ENCODE results near the gene DMKN.

The DMKN gene

GRCh38 chr19:35549174-35549788, 35.8 kb upstream of the DMKN start:
- Histone ChIP-seq H3K27me3 (ENCODE audit: insufficient read depth, poor library complexity, severe bottlenecking) (no peaks in the 10 kb centered on the region), H3K27ac (replicated peaks) (no peak overlapping the region), H3K4me3 (replicated peaks; ENCODE audit: insufficient read depth, low read length) (no peak overlapping the region)
- TF ChIP-seq, protein P1, sequence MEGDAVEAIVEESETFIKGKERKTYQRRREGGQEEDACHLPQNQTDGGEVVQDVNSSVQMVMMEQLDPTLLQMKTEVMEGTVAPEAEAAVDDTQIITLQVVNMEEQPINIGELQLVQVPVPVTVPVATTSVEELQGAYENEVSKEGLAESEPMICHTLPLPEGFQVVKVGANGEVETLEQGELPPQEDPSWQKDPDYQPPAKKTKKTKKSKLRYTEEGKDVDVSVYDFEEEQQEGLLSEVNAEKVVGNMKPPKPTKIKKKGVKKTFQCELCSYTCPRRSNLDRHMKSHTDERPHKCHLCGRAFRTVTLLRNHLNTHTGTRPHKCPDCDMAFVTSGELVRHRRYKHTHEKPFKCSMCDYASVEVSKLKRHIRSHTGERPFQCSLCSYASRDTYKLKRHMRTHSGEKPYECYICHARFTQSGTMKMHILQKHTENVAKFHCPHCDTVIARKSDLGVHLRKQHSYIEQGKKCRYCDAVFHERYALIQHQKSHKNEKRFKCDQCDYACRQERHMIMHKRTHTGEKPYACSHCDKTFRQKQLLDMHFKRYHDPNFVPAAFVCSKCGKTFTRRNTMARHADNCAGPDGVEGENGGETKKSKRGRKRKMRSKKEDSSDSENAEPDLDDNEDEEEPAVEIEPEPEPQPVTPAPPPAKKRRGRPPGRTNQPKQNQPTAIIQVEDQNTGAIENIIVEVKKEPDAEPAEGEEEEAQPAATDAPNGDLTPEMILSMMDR (IDR thresholded peaks at IDR 0.05; ENCODE audit: insufficient read depth, low read length), result peak; percentile 64
- TF ChIP-seq, protein P2, sequence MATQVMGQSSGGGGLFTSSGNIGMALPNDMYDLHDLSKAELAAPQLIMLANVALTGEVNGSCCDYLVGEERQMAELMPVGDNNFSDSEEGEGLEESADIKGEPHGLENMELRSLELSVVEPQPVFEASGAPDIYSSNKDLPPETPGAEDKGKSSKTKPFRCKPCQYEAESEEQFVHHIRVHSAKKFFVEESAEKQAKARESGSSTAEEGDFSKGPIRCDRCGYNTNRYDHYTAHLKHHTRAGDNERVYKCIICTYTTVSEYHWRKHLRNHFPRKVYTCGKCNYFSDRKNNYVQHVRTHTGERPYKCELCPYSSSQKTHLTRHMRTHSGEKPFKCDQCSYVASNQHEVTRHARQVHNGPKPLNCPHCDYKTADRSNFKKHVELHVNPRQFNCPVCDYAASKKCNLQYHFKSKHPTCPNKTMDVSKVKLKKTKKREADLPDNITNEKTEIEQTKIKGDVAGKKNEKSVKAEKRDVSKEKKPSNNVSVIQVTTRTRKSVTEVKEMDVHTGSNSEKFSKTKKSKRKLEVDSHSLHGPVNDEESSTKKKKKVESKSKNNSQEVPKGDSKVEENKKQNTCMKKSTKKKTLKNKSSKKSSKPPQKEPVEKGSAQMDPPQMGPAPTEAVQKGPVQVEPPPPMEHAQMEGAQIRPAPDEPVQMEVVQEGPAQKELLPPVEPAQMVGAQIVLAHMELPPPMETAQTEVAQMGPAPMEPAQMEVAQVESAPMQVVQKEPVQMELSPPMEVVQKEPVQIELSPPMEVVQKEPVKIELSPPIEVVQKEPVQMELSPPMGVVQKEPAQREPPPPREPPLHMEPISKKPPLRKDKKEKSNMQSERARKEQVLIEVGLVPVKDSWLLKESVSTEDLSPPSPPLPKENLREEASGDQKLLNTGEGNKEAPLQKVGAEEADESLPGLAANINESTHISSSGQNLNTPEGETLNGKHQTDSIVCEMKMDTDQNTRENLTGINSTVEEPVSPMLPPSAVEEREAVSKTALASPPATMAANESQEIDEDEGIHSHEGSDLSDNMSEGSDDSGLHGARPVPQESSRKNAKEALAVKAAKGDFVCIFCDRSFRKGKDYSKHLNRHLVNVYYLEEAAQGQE (IDR thresholded peaks at IDR 0.05; ENCODE audit: insufficient replicate concordance, low read depth), result no peak
- TF ChIP-seq SPI1 (IDR thresholded peaks at IDR 0.05; ENCODE audit: borderline replicate concordance, low read depth) (no peak), GABPA (IDR thresholded peaks at IDR 0.05; ENCODE audit: low read depth) (no peak), POLR2AphosphoS5 (IDR thresholded peaks at IDR 0.05; ENCODE audit: low read depth) (no peak)
- DNase-seq (ENCODE audit: low read depth in 1 of 2, low spot score in 1 of 2), result peak; percentile 51 to 60

- DNase-seq (ENCODE audit: low read depth in 1 of 2, low spot score in 1 of 2), result no peak
- TF ChIP-seq, protein P2 (IDR thresholded peaks at IDR 0.05; ENCODE audit: insufficient replicate concordance, low read depth), result no peak
- TF ChIP-seq POLR2AphosphoS5 (IDR thresholded peaks at IDR 0.05; ENCODE audit: low read depth) (no peak), GABPA (IDR thresholded peaks at IDR 0.05; ENCODE audit: low read depth) (no peak), SPI1 (IDR thresholded peaks at IDR 0.05; ENCODE audit: borderline replicate concordance, low read depth) (no peak)
- TF ChIP-seq, protein P1 (IDR thresholded peaks at IDR 0.05; ENCODE audit: insufficient read depth, low read length), result no peak
- no peaks in the 10 kb centered on the region for H3K27me3 ChIP-seq (ENCODE audit: insufficient read depth, poor library complexity, severe bottlenecking)
- H3K4me3 ChIP-seq (replicated peaks; ENCODE audit: insufficient read depth, low read length), result peak overlapping the region; percentile 94
- H3K27ac ChIP-seq (replicated peaks), result no peak overlapping the region; the same call in 1 of the 2 replicates
These were observed 33.1 kb upstream of the DMKN start for GRCh38 chr19:35546532-35546931.

- Histone ChIP-seq H3K27me3 (ENCODE audit: insufficient read depth, poor library complexity, severe bottlenecking) (no peaks in the 10 kb centered on the region), H3K4me3 (replicated peaks; ENCODE audit: insufficient read depth, low read length) (peak overlapping the region; percentile 94), H3K27ac (replicated peaks) (peak overlapping the region; percentile 88)
- TF ChIP-seq POLR2AphosphoS5 (IDR thresholded peaks at IDR 0.05; ENCODE audit: low read depth), result no peak
- TF ChIP-seq, protein P2 (IDR thresholded peaks at IDR 0.05; ENCODE audit: insufficient replicate concordance, low read depth), result no peak
- TF ChIP-seq, protein P1 (IDR thresholded peaks at IDR 0.05; ENCODE audit: insufficient read depth, low read length), result no peak
- no peak for TF ChIP-seq GABPA (IDR thresholded peaks at IDR 0.05; ENCODE audit: low read depth)
- no peak for TF ChIP-seq SPI1 (IDR thresholded peaks at IDR 0.05; ENCODE audit: borderline replicate concordance, low read depth)
- peak; percentile 28 to 70 for DNase-seq (ENCODE audit: low read depth in 1 of 2, low spot score in 1 of 2)
These were observed 32.5 kb upstream of the DMKN start for GRCh38 chr19:35545855-35546381.

Data from HL-60 (cell line).